Endothelial cell of umbilical vein (primary cell): ENCODE data around the gene GPAT2. TPM values are rescaled to one million over a fixed set of nuclear protein-coding genes. Genes with fewer than 3 reads are reported as not detected.

Experiments
- BruUV-seq: library from RNA; stranded (reverse); fragments of 400-500 nt; replicated peaks from 2 replicates; lab custom pipeline; 2021; lab: Mats Ljungman, UMichigan
- CTCF ChIA-PET: fragments of 300-600, 350-600 bp; sonication (Branson Sonifier 250); formaldehyde crosslinking; loops from one replicate; lab custom pipeline; 2021; ENCODE audit warnings: antibody characterized with exemption, inconsistent platforms; lab: Charles Lee
- POLR2A ChIA-PET: fragments of 300-600, 350-600 bp; sonication (Branson Sonifier 250); formaldehyde crosslinking; loops from one replicate; lab custom pipeline; 2021; ENCODE audit warnings: antibody characterized with exemption, inconsistent platforms; lab: Charles Lee
- DNase-seq: peaks from one replicate; pipeline ENCODE4 v3.0.0-alpha.2; 2011; ENCODE audit warnings: low read depth, low spot score
- FAIRE-seq: peaks from 2 replicates; lab custom pipeline; 2011; peaks lifted over from hg19 to GRCh38; lab: Jason Lieb, UNC
- H2AFZ ChIP-seq: 2 replicates; pipeline ENCODE4 v1.6.0; 2012; ENCODE audit warnings: low read depth, low read length, control low read depth, inconsistent platforms
- H3K27ac ChIP-seq: 2 replicates; pipeline ENCODE4 v1.5.1; 2011; ENCODE audit warnings: low read depth, mild to moderate bottlenecking, control low read depth, low read length, moderate library complexity; ENCODE audit not compliant: insufficient read depth
- H3K27me3 ChIP-seq, 2 experiments: 2 replicates each; pipeline versions ENCODE4 v1.6.0 to v1.6.1; 2011; ENCODE audit warnings: low read length in 2 of 2, mixed read lengths in 1 of 2; ENCODE audit not compliant: control insufficient read depth in 2 of 2, insufficient read depth in 2 of 2
- H3K36me3 ChIP-seq, 2 experiments: 2 replicates in 1 of 2; 3 replicates in 1 of 2; pipeline ENCODE4 v1.5.1; 2011; ENCODE audit warnings: low read length in 2 of 2, mild to moderate bottlenecking in 1 of 2, moderate library complexity in 1 of 2; ENCODE audit not compliant: control insufficient read depth in 2 of 2, insufficient read depth in 2 of 2; ENCODE audit errors: extremely low read depth in 1 of 2
- H3K4me1 ChIP-seq: 3 replicates; pipeline ENCODE4 v1.5.1; 2011; ENCODE audit warnings: mild to moderate bottlenecking, low read length; ENCODE audit not compliant: control insufficient read depth, insufficient read depth; ENCODE audit errors: extremely low read depth
- H3K4me2 ChIP-seq: 2 replicates; pipeline ENCODE4 v1.6.1; 2011; ENCODE audit warnings: low read length, control low read depth, mixed read lengths; ENCODE audit not compliant: insufficient read depth
- H3K4me3 ChIP-seq, 3 experiments: fragments of 200-600 bp in 1 of 3; sonication (generic), shearing (Covaris generic) in 1 of 3; replicated peaks in 1 of 3; 2 replicates each; pipeline ENCODE4 v1.5.1; 2011 to 2016; ENCODE audit warnings: control low read depth in 3 of 3, low read length in 3 of 3, mild to moderate bottlenecking in 2 of 3, inconsistent platforms in 1 of 3, low read depth in 1 of 3, moderate library complexity in 1 of 3; ENCODE audit not compliant: insufficient read depth in 1 of 3
- H3K79me2 ChIP-seq: 2 replicates; pipeline ENCODE4 v1.6.0; 2012; ENCODE audit warnings: low read length, inconsistent platforms; ENCODE audit not compliant: control insufficient read depth, insufficient read depth
- H3K9ac ChIP-seq: replicated peaks from 2 replicates; pipeline ENCODE3; 2011; ENCODE audit warnings: low read length, control low read depth; ENCODE audit not compliant: insufficient read depth; ENCODE audit errors: extremely low read depth
- H3K9me1 ChIP-seq: replicated peaks from 3 replicates; pipeline ENCODE4 v1.6.0; 2011; ENCODE audit warnings: mild to moderate bottlenecking, low read length; ENCODE audit not compliant: control insufficient read depth, insufficient read depth; ENCODE audit errors: extremely low read depth
- H3K9me3 ChIP-seq: replicated peaks from 2 replicates; pipeline ENCODE4 v1.5.1; 2012; ENCODE audit warnings: low read length, inconsistent platforms; ENCODE audit not compliant: control insufficient read depth, insufficient read depth
- H4K20me1 ChIP-seq: replicated peaks from 2 replicates; pipeline ENCODE3; 2011; ENCODE audit warnings: mild to moderate bottlenecking, low read length; ENCODE audit not compliant: control insufficient read depth, insufficient read depth; ENCODE audit errors: extremely low read depth
- CTCF ChIP-seq, 2 donors: IDR thresholded peaks; 1 replicate in 1 of 2; 2 replicates in 1 of 2; pipeline ENCODE4 v1.5.1; 2011; ENCODE audit warnings: low read length in 2 of 2, mild to moderate bottlenecking in 2 of 2, moderate library complexity in 2 of 2, control low read depth in 1 of 2, inconsistent platforms in 1 of 2, low read depth in 1 of 2; ENCODE audit not compliant: insufficient read depth in 1 of 2; ENCODE audit errors: extremely low read depth in 1 of 2
- EZH2 ChIP-seq: IDR thresholded peaks from 2 replicates; pipeline ENCODE4 v1.6.1; 2012; ENCODE audit warnings: borderline replicate concordance, low read depth, mild to moderate bottlenecking, moderate library complexity, low read length, inconsistent platforms; ENCODE audit not compliant: severe bottlenecking
- FOS ChIP-seq: IDR thresholded peaks from 2 replicates; pipeline ENCODE4 v1.6.1; 2011; ENCODE audit warnings: mild to moderate bottlenecking, low read length, moderate library complexity, borderline replicate concordance; ENCODE audit not compliant: insufficient read depth
- GATA2 ChIP-seq: IDR thresholded peaks from 2 replicates; pipeline ENCODE4 v1.7.0; 2011; ENCODE audit warnings: low read depth, mild to moderate bottlenecking, moderate library complexity, mixed read lengths, low read length; ENCODE audit not compliant: insufficient read length, insufficient read depth
- JUN ChIP-seq: IDR thresholded peaks from 2 replicates; pipeline ENCODE4 v1.6.1; 2011; ENCODE audit warnings: borderline replicate concordance, low read depth; ENCODE audit not compliant: insufficient read length, insufficient read depth
- MAX ChIP-seq: IDR thresholded peaks from 2 replicates; pipeline ENCODE4 v1.6.1; 2011; ENCODE audit not compliant: insufficient read depth, insufficient read length
- MYC ChIP-seq: IDR thresholded peaks from one replicate; pipeline ENCODE4 v1.6.1; 2011; ENCODE audit warnings: mild to moderate bottlenecking, low read depth, low read length
- POLR2A ChIP-seq: IDR thresholded peaks from 2 replicates; pipeline ENCODE4 v1.6.1; 2012; ENCODE audit warnings: low read depth, mild to moderate bottlenecking, control low read depth, low read length
- POLR2AphosphoS5 ChIP-seq: IDR thresholded peaks from 2 replicates; pipeline ENCODE4 v1.6.1; 2012; ENCODE audit warnings: low read depth, mild to moderate bottlenecking, control low read depth, low read length, moderate library complexity; ENCODE audit not compliant: insufficient read depth
- dilution Hi-C: fragments of 300-500 bp; cut with MboI; formaldehyde crosslinking; loops from one replicate; pipeline ENCODE4 v1.15.0; 2019; ENCODE audit warnings: low sequenced_read_pairs; ENCODE audit not compliant: extremely low pct_ligation_motif_present
- intact Hi-C: fragments of 100-400 bp; cut with micrococcal nuclease; formaldehyde crosslinking; loops from one replicate; pipeline ENCODE4 v1.10.0; 2022
- polyA plus RNA-seq, 4 experiments: library from polyadenylated mRNA; depleted of rRNA in 3 of 4; stranded (reverse) in 3 of 4; unstranded in 1 of 4; fragments of >200 nt; gene quantifications; 2 replicates each; pipeline versions ENCODE4 v1.2.1 to v1.2.3, GENCODE V29; 2011 to 2012; ENCODE audit warnings: missing spikeins in 1 of 4
- total RNA-seq: library from RNA; stranded (reverse); gene quantifications from 2 replicates; pipeline ENCODE4 v1.2.3, GENCODE V29; 2021

GPAT2 gene
- total and polyA plus RNA-seq, 2 donors (not counting 3 experiments of a cell fraction or from before 2014, with no cell fraction given): 6.6 to 10.3 TPM

GRCh38 chr2:96081042-96081441 lies 46.3 kb upstream of the GPAT2 start:
- H3K4me2 ChIP-seq: no peak overlapping the region
- no TSS peak for BruUV-seq
- no peaks in the 10 kb centered on the region for H3K9me3 ChIP-seq
- no peaks in the 10 kb centered on the region for H3K79me2 ChIP-seq
- dilution Hi-C loops (no loop called here), intact Hi-C loops (no loop called here)
- H4K20me1 ChIP-seq: no peaks in the 10 kb centered on the region
- H3K9me1 ChIP-seq: no peaks in the 10 kb centered on the region
- ChIA-PET CTCF (no interaction called here), POLR2A (no interaction called here)
- TF ChIP-seq CTCF (IDR thresholded peaks at IDR 0.05; ENCODE audit: extremely low read depth in 1 of 2, insufficient read depth in 1 of 2, low read depth in 1 of 2, low read length in 2 of 2) (no peak), POLR2AphosphoS5 (no peak), FOS (no peak), EZH2 (no peak), MYC (no peak), MAX (no peak), GATA2 (no peak), POLR2A (no peak), JUN (no peak)
- H3K27me3 ChIP-seq: peaks cover 3 to 6% of the 10 kb centered on the region in 2 experiments
- no peak overlapping the region for H3K27ac ChIP-seq
- H3K9ac ChIP-seq: no peak overlapping the region
- no peak overlapping the region for H2AFZ ChIP-seq
- H3K4me1 ChIP-seq: no peaks in the 10 kb centered on the region
- no peak overlapping the region for H3K4me3 ChIP-seq
- DNase-seq (no peak), FAIRE-seq (no peak)
- no peaks in the 10 kb centered on the region for H3K36me3 ChIP-seq
